Measurements from ENCODE around the gene FAM114A1. TPM values are rescaled to one million over a fixed set of nuclear protein-coding genes. Genes with fewer than 3 reads are reported as not detected.
"Not testable (repeated sequence)": the region's sequence is repeated elsewhere in the genome, so short reads cannot be mapped to it uniquely, and the experiment has no call there.

Gene FAM114A1
- total RNA-seq, 1 donor from 2014 or later: 223 TPM

GRCh38 chr4:38954727-38955126 lies 87.1 kb downstream of the FAM114A1 start:
- Mint-ChIP-seq H3K4me1 (ENCODE audit: low read depth) (peaks cover 19% of the 10 kb centered on the region), H3K27me3 (ENCODE audit: low read depth) (no peaks in the 10 kb centered on the region), H3K27ac (ENCODE audit: unreplicated experiment) (no peak overlapping the region), H3K4me3 (ENCODE audit: unreplicated experiment) (no peak overlapping the region), H3K9me3 (ENCODE audit: low read depth) (no peaks in the 10 kb centered on the region), H3K36me3 (ENCODE audit: low read depth) (no peaks in the 10 kb centered on the region)
- no peak for TF ChIP-seq CTCF (IDR thresholded peaks at IDR 0.05)
- DNase-seq (ENCODE audit: low spot score): no peak

GRCh38 chr4:38955957-38956356 lies 88.4 kb downstream of the FAM114A1 start:
- DNase-seq (ENCODE audit: low spot score): no peak
- H3K27ac Mint-ChIP-seq (ENCODE audit: unreplicated experiment): no peak overlapping the region
- H3K36me3 Mint-ChIP-seq (ENCODE audit: low read depth): no peaks in the 10 kb centered on the region
- peaks cover 12% of the 10 kb centered on the region for H3K4me1 Mint-ChIP-seq (ENCODE audit: low read depth)
- H3K27me3 Mint-ChIP-seq (ENCODE audit: low read depth): no peaks in the 10 kb centered on the region
- H3K9me3 Mint-ChIP-seq (ENCODE audit: low read depth): no peaks in the 10 kb centered on the region
- no peak overlapping the region for H3K4me3 Mint-ChIP-seq (ENCODE audit: unreplicated experiment)
- no peak for TF ChIP-seq CTCF (IDR thresholded peaks at IDR 0.05)

GRCh38 chr4:38957261-38957815 lies 89.7 kb downstream of the FAM114A1 start:
- Mint-ChIP-seq H3K4me1 (ENCODE audit: low read depth) (peaks cover 12% of the 10 kb centered on the region), H3K36me3 (ENCODE audit: low read depth) (no peaks in the 10 kb centered on the region), H3K27ac (ENCODE audit: unreplicated experiment) (no peak overlapping the region), H3K4me3 (ENCODE audit: unreplicated experiment) (no peak overlapping the region), H3K9me3 (ENCODE audit: low read depth) (peaks cover 9% of the 10 kb centered on the region), H3K27me3 (ENCODE audit: low read depth) (no peaks in the 10 kb centered on the region)
- no peak for DNase-seq (ENCODE audit: low spot score)
- no peak for TF ChIP-seq CTCF (IDR thresholded peaks at IDR 0.05)

GRCh38 chr4:38957893-38958292 lies 90.3 kb downstream of the FAM114A1 start:
- H3K4me3 Mint-ChIP-seq (ENCODE audit: unreplicated experiment): no peak overlapping the region
- H3K36me3 Mint-ChIP-seq (ENCODE audit: low read depth): peaks cover 2% of the 10 kb centered on the region
- H3K9me3 Mint-ChIP-seq (ENCODE audit: low read depth): peaks cover 9% of the 10 kb centered on the region
- H3K4me1 Mint-ChIP-seq (ENCODE audit: low read depth): peaks cover 12% of the 10 kb centered on the region
- H3K27me3 Mint-ChIP-seq (ENCODE audit: low read depth): no peaks in the 10 kb centered on the region
- DNase-seq (ENCODE audit: low spot score): no peak
- no peak for TF ChIP-seq CTCF (IDR thresholded peaks at IDR 0.05)
- H3K27ac Mint-ChIP-seq (ENCODE audit: unreplicated experiment): no peak overlapping the region

GRCh38 chr4:38958453-38959190 lies 91.0 kb downstream of the FAM114A1 start:
- Mint-ChIP-seq H3K27me3 (ENCODE audit: low read depth) (no peaks in the 10 kb centered on the region), H3K4me3 (ENCODE audit: unreplicated experiment) (no peak overlapping the region), H3K36me3 (ENCODE audit: low read depth) (peaks cover 2% of the 10 kb centered on the region), H3K9me3 (ENCODE audit: low read depth) (peaks cover 9% of the 10 kb centered on the region), H3K27ac (ENCODE audit: unreplicated experiment) (peak overlapping the region; percentile 23), H3K4me1 (ENCODE audit: low read depth) (peaks cover 12% of the 10 kb centered on the region)
- no peak for DNase-seq (ENCODE audit: low spot score)
- no peak for TF ChIP-seq CTCF (IDR thresholded peaks at IDR 0.05)

GRCh38 chr4:38959248-38959647 lies 91.6 kb downstream of the FAM114A1 start:
- peaks cover 12% of the 10 kb centered on the region for H3K4me1 Mint-ChIP-seq (ENCODE audit: low read depth)
- not testable (repeated sequence) for H3K9me3 Mint-ChIP-seq (ENCODE audit: low read depth); H3K36me3 Mint-ChIP-seq (ENCODE audit: low read depth); H3K27me3 Mint-ChIP-seq (ENCODE audit: low read depth); H3K27ac Mint-ChIP-seq (ENCODE audit: unreplicated experiment); DNase-seq (ENCODE audit: low spot score); H3K4me3 Mint-ChIP-seq (ENCODE audit: unreplicated experiment)

All from chondrocyte (in vitro differentiated cells).